ENCODE data around the gene FAM174C. TPM values are rescaled to one million over a fixed set of nuclear protein-coding genes. Genes with fewer than 3 reads are reported as not detected.

Gene FAM174C
- total RNA-seq, 1 experiment from 2014 or later, result 77.1 TPM

DNA sequence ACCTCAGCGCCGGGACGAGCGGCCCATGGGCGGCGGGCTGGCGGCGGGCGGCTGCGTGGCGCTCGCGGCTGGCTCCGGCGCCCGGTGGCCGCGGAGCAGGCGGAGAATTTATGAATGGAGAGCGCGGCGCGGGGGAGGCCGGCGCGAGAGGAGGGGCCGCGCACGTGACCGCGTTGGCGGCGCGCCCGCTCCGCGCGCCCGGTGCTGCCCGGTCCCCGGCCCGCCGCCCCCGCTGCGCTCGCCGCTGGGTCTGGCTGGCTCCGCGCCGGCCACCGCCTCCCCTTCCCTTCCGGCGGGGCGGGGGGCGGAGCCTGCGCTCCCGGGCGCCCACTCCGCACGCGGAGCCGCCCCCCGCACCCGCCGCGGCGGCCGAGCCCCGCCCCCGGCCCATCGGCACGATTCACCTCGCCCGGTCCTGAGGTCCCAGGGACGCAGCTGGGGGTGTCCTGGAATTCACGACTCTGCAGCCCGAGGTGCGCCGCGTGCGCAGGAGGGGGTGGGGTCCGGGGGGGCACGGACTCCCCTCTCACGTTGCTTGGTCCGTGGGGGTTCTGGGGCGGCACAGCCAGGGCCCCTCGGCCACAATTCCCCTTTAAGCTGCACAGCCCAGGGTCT is 37.5 kb upstream of the FAM174C start, which contains the start of gene CBARP:
TSS of gene CBARP (minus strand) at position 252 of the 615 bp plus-strand sequence. CDS start 1,905 bp downstream, outside the sequence.
- peak within 1 kb of the TSS; percentile 83 to 96 for H3K4me3 ChIP-seq (replicated peaks in 1 of 2; ENCODE audit: low read depth in 1 of 2, low read length in 2 of 2)
- ChIA-PET RAD21 (ENCODE audit: low non-redundant PET in 1 of 2, low total read pairs in 2 of 2, uncharacterized antibody in 2 of 2, unreplicated experiment in 2 of 2) (interaction anchor here in 1 of 2 experiments (0.8 kb wide), 1 partner anchor 124 kb away, joined by 3 read pairs; no protein-coding TSS in a partner anchor), CTCF (interaction anchor here (1.0 kb wide), 1 partner anchor 17 kb away, joined by 3 read pairs; no protein-coding TSS in a partner anchor), POLR2A (interaction anchor here (0.9 to 1.8 kb wide), 2 partner anchors 29 to 31 kb away, joined by 4 to 9 read pairs; partner anchors contain the start of gene CIRBP)
- H2AFZ ChIP-seq (ENCODE audit: low read depth, low read length, poor library complexity, severe bottlenecking), result no peak within 1 kb of the TSS
- no peaks in the 10 kb centered on the region for H4K20me1 ChIP-seq (ENCODE audit: insufficient read depth)
- intact Hi-C loops (cut with micrococcal nuclease), result no loop called here
- ATAC-seq (peak; percentile 18), DNase-seq (ENCODE audit: low read depth, low spot score) (no peak)
- no peaks in the 10 kb centered on the region for H3K9me2 ChIP-seq (ENCODE audit: insufficient read depth)
- TF ChIP-seq, protein P1, sequence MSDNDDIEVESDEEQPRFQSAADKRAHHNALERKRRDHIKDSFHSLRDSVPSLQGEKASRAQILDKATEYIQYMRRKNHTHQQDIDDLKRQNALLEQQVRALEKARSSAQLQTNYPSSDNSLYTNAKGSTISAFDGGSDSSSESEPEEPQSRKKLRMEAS (IDR thresholded peaks at IDR 0.05), result peak; percentile 25; the same call in 1 of the 2 replicates
- peak; percentile 49 for TF ChIP-seq POLR2AphosphoS5 (IDR thresholded peaks at IDR 0.05; ENCODE audit: low read depth, low read length)
- TF ChIP-seq FOSL1 (IDR thresholded peaks at IDR 0.05; ENCODE audit: low read depth), result no peak
- no peak for TF ChIP-seq EZH2phosphoT487 (IDR thresholded peaks at IDR 0.05; ENCODE audit: borderline replicate concordance)
- TF ChIP-seq EGR1 (IDR thresholded peaks at IDR 0.05; ENCODE audit: low read depth), result 0 out of 2 replicates have a peak, but pooled peaks have one; percentile 29
- TF ChIP-seq TCF7L2 (IDR thresholded peaks at IDR 0.05; ENCODE audit: borderline replicate concordance, extremely low read depth, insufficient read depth, insufficient read length), result no peak
- 0 out of 2 replicates have a peak, but pooled peaks have one; percentile 31 for TF ChIP-seq SIN3A (IDR thresholded peaks at IDR 0.05; ENCODE audit: low read depth)
- 0 out of 2 replicates have a peak, but pooled peaks have one; percentile 27 for TF ChIP-seq ZFX (IDR thresholded peaks at IDR 0.05)
- H3K9ac ChIP-seq (ENCODE audit: low read length), result peak within 1 kb of the TSS; percentile 99
- H3K27me3 ChIP-seq (ENCODE audit: insufficient read depth, low read length), result no peaks in the 10 kb centered on the region
- H3K79me2 ChIP-seq (ENCODE audit: insufficient read depth, low read length), result peaks cover 34% of the 10 kb centered on the region
- BruUV-seq (replicated peaks), result no TSS peak
- peak within 1 kb of the TSS; percentile 94 for H3K4me2 ChIP-seq (ENCODE audit: low read length)
- H3K9me3 ChIP-seq (ENCODE audit: control insufficient read depth in 1 of 2, insufficient read depth in 1 of 2, low read depth in 1 of 2, low read length in 2 of 2), result no peaks in the 10 kb centered on the region
- H3K27ac ChIP-seq (ENCODE audit: low read depth, low read length), result peak within 1 kb of the TSS; percentile 94
- H3K36me3 ChIP-seq (ENCODE audit: control insufficient read depth in 1 of 2, insufficient read depth in 2 of 2, low read length in 2 of 2), result peaks cover 3 to 20% of the 10 kb centered on the region in 2 experiments; a peak in 3 of 4 replicates
- peaks cover 28 to 48% of the 10 kb centered on the region in 2 experiments for H3K4me1 ChIP-seq (ENCODE audit: control insufficient read depth in 1 of 2, insufficient read depth in 2 of 2, low read length in 2 of 2)
